Testis (tissue), 3 donors: ENCODE data around the gene KHNYN. TPM values are rescaled to one million over a fixed set of nuclear protein-coding genes. Genes with fewer than 3 reads are reported as not detected.
A peak's percentile ranks its signal among the peaks of the same experiment; 100 is the strongest.

Source experiments
- DNase-seq: peaks from one replicate; pipeline ENCODE4 v3.0.0-alpha.2; 2019
- H3K27ac ChIP-seq, 2 donors: fragments of 200-600 bp; sonication (generic); one replicate each; pipeline ENCODE4 v1.5.1; 2019
- H3K27me3 ChIP-seq: fragments of 200-600 bp; sonication (generic); one replicate; pipeline ENCODE4 v1.5.1; 2019
- H3K36me3 ChIP-seq: fragments of 200-600 bp; sonication (generic); one replicate; pipeline ENCODE4 v1.5.1; 2017; ENCODE audit warnings: low read depth; ENCODE audit errors: missing control alignments
- H3K4me1 ChIP-seq: fragments of 200-600 bp; sonication (generic); one replicate; pipeline ENCODE4 v1.5.1; 2019
- H3K4me3 ChIP-seq, 2 donors: fragments of 200-600 bp; sonication (generic); one replicate each; pipeline ENCODE4 v1.5.1; 2017 to 2019
- H3K9me3 ChIP-seq: fragments of 200-600 bp; sonication (generic); one replicate; pipeline ENCODE4 v1.5.1; 2017
- POLR2A ChIP-seq: fragments of 450-650 bp; IDR thresholded peaks from one replicate; pipeline ENCODE4 v1.6.1; 2017; ENCODE audit warnings: antibody characterized with exemption, mild to moderate bottlenecking, moderate library complexity
- WGBS, 2 donors: methylation state at CpG; one replicate each; pipeline ENCODE4 v1.1.5; 2018; 5-methylcytosine and 5-hydroxymethylcytosine counted together
- intact Hi-C: fragments of 100-400 bp; cut with DNase I; formaldehyde crosslinking; loops from one replicate; pipeline ENCODE4 v1.15.1; 2023; ENCODE audit warnings: low total_unique reads
- polyA plus RNA-seq: library from polyadenylated mRNA; stranded (reverse); fragments of 350-450 nt; fragmentation: Illumina TruSeq; extraction: RNeasy Lipid Tissue Mini Kit (QIAGEN cat#74804); gene quantifications from one replicate; pipeline ENCODE4 v1.2.3, GENCODE V29; 2014; ENCODE audit warnings: low read depth, low replicate concordance; ENCODE audit not compliant: insufficient read depth
- total RNA-seq, 2 donors: library from RNA; depleted of rRNA; stranded (reverse); fragments of >200 nt; gene quantifications; one replicate each; pipeline ENCODE4 v1.2.3, GENCODE V29; 2016
- TF ChIP-seq, protein P1 (sequence below), 3 experiments: fragments of 450-650 bp in 2 of 3; fragments of 200-600 bp in 1 of 3; sonication (generic) in 1 of 3; IDR thresholded peaks; one replicate each; pipeline ENCODE4 v1.5.1; 2016 to 2019; ENCODE audit warnings: antibody characterized with exemption in 3 of 3, mild to moderate bottlenecking in 2 of 3, moderate library complexity in 1 of 3

Gene KHNYN
- total and polyA plus RNA-seq, 3 donors from 2014 or later: 27.9 to 66.0 (median 52.0) TPM

GRCh38 chr14:24439830-24440605, 10.3 kb downstream of the KHNYN start:
- intact Hi-C loops: no loop called here
- DNase-seq: no peak
- H3K4me1 ChIP-seq: peaks cover 22% of the 10 kb centered on the region
- no peaks in the 10 kb centered on the region for H3K27me3 ChIP-seq
- 48 to 54% methylated on average over 8 to 15 of the region's 15 CpGs for WGBS, 2 donors
- H3K27ac ChIP-seq: peak overlapping the region in 1 of 2 donors; percentile 8
- no peaks in the 10 kb centered on the region for H3K36me3 ChIP-seq
- no peaks in the 10 kb centered on the region for H3K9me3 ChIP-seq
- no peak overlapping the region for H3K4me3 ChIP-seq
- TF ChIP-seq, protein P1, sequence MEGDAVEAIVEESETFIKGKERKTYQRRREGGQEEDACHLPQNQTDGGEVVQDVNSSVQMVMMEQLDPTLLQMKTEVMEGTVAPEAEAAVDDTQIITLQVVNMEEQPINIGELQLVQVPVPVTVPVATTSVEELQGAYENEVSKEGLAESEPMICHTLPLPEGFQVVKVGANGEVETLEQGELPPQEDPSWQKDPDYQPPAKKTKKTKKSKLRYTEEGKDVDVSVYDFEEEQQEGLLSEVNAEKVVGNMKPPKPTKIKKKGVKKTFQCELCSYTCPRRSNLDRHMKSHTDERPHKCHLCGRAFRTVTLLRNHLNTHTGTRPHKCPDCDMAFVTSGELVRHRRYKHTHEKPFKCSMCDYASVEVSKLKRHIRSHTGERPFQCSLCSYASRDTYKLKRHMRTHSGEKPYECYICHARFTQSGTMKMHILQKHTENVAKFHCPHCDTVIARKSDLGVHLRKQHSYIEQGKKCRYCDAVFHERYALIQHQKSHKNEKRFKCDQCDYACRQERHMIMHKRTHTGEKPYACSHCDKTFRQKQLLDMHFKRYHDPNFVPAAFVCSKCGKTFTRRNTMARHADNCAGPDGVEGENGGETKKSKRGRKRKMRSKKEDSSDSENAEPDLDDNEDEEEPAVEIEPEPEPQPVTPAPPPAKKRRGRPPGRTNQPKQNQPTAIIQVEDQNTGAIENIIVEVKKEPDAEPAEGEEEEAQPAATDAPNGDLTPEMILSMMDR (IDR thresholded peaks at IDR 0.05): no peak

- intact Hi-C loops: no loop called here
- 77 to 92% methylated on average over 8 of the region's 8 CpGs for WGBS, 2 donors
- no peaks in the 10 kb centered on the region for H3K36me3 ChIP-seq
- TF ChIP-seq, protein P1 (IDR thresholded peaks at IDR 0.05): no peak
- TF ChIP-seq POLR2A: no peak
- no peaks in the 10 kb centered on the region for H3K9me3 ChIP-seq
- peak overlapping the region; percentile 8 to 93 for H3K27ac ChIP-seq
- H3K4me3 ChIP-seq: no peak overlapping the region
- H3K4me1 ChIP-seq: peaks cover 22% of the 10 kb centered on the region
- no peaks in the 10 kb centered on the region for H3K27me3 ChIP-seq
- DNase-seq: no peak
Measured at GRCh38 chr14:24440606-24441399, 11.0 kb downstream of the KHNYN start.

- Histone ChIP-seq H3K4me3 (peak overlapping the region in 1 of 2 donors; percentile 84), H3K27ac (peak overlapping the region; percentile 93 to 96), H3K9me3 (no peaks in the 10 kb centered on the region), H3K4me1 (peaks cover 19% of the 10 kb centered on the region), H3K27me3 (no peaks in the 10 kb centered on the region), H3K36me3 (no peaks in the 10 kb centered on the region)
- intact Hi-C loops: no loop called here
- TF ChIP-seq POLR2A: no peak
- TF ChIP-seq, protein P1 (IDR thresholded peaks at IDR 0.05): no peak
- no peak for DNase-seq
- WGBS, 2 donors: 37 to 50% methylated on average over 5 of the region's 5 CpGs
Measured at GRCh38 chr14:24441485-24441884, 11.7 kb downstream of the KHNYN start.

DNA sequence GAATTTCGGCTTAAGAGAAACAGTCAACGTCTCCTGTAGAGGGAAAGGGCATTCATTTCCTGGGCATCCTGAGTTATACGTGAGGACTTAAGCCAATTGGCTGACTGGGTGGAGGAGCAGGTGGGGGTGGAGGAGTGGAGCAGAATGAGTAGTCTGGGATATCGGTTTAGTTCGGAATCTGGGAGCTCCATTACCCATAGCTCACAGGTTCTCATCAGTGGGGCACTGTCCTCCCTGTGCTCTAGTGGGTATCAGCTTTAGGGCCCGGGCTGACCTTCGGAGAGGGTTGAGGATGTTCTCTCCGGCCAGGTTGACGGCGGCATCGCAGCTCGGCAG, 12.1 kb downstream of the KHNYN start:
- H3K36me3 ChIP-seq: no peaks in the 10 kb centered on the region
- peak overlapping the region; percentile 93 to 96 for H3K27ac ChIP-seq
- H3K4me1 ChIP-seq: peaks cover 17% of the 10 kb centered on the region
- peak overlapping the region; percentile 70 to 84 for H3K4me3 ChIP-seq
- H3K9me3 ChIP-seq: no peaks in the 10 kb centered on the region
- intact Hi-C loops: no loop called here
- WGBS, 2 donors: 1 to 2% methylated on average over 7 to 12 of the region's 12 CpGs
- DNase-seq: no peak
- TF ChIP-seq POLR2A: no peak
- TF ChIP-seq, protein P1 (IDR thresholded peaks at IDR 0.05): no peak
- H3K27me3 ChIP-seq: no peaks in the 10 kb centered on the region
